ENCODE measurements around the gene MICU2. TPM values are rescaled to one million over a fixed set of nuclear protein-coding genes. Genes with fewer than 3 reads are reported as not detected.
"Not testable (repeated sequence)": the region's sequence is repeated elsewhere in the genome, so short reads cannot be mapped to it uniquely, and the experiment has no call there.

MICU2 gene
- total and polyA plus RNA-seq, 5 donors from 2014 or later, result 38.8 to 50.5 (median 45.5) TPM

DNA sequence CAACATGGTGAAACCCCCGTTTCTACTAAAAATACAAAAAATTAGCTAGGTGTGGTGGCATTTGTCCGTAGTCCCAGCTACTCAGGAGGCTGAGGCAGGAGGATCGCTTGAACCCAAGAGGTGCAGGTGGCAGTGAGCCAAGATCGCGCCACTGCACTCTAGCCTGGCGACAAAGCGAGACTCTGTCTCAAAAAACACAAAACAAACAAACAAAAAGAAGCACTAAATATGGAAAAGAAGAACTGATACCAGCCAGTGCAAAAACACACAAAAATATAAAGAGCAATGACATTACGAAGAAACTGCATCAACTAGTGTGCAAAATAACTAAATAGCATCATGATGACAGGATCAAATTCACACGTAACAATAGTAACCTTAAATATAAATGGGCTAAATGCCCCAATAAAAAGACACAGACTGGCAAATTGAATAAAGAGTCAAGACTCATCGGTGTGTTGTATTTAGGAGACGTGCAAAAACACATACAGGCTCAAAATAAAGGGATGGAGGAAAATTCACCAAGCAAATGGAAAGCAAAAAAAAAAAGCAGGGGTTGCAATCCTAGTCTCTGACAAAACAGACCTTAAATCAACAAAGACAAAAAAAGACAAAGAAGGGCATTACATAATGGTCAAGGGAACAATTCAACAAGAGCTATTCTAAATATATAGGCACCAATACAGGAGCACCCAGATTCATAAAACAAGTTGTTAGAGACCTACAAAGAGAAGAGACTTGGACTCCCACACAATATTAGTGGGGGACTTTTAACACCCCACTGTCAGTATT is 13.1 kb downstream of the MICU2 start:
- not testable (repeated sequence) for H3K36me3 ChIP-seq (ENCODE audit: control insufficient read depth, insufficient read depth, low read length); H3K4me3 ChIP-seq (ENCODE audit: low read depth, low read length); H3K27me3 ChIP-seq (ENCODE audit: control insufficient read depth, insufficient read depth, low read length); H3K27ac ChIP-seq (ENCODE audit: insufficient read depth, low read length, poor library complexity, severe bottlenecking); DNase-seq; H3K27me3 Mint-ChIP-seq; H3K9me3 Mint-ChIP-seq; ATAC-seq (ENCODE audit: low read depth in 2 of 2); H3K9me3 ChIP-seq (ENCODE audit: control insufficient read depth in 2 of 2, low read length in 2 of 2); H3K4me1 ChIP-seq (ENCODE audit: control insufficient read depth, insufficient read depth, low read length, poor library complexity, severe bottlenecking)
- H3K4me1 Mint-ChIP-seq, result peaks cover 64 to 94% (median 75%) of the 10 kb centered on the region in 4 donors
- peak overlapping the region in 1 of 3 donors; percentile 94 for H3K27ac Mint-ChIP-seq
- peak overlapping the region in 1 of 4 donors; percentile 1 for H3K4me3 Mint-ChIP-seq
- peaks cover 30% of the 10 kb centered on the region for H3K36me3 Mint-ChIP-seq

DNA sequence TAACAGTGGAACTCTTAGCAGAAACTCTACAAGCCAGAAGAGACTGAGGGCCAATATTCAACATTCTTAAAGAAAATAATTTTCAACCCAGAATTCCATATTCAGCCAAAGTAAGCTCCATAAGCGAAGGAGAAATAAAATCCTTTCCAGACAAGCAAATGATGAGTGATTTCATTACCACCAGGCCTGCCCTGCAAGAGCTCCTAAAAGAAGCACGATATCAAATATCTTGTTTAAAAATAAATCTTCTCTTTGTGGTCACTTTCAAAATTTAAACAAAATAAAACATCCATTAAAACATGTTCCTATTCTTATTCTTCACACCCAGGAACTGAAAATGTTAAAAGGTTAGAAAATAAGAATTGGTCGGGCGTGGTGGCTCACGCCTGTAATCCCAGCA is 13.7 kb downstream of the MICU2 start:
- no peaks in the 10 kb centered on the region for H3K27me3 ChIP-seq (ENCODE audit: control insufficient read depth, insufficient read depth, low read length)
- no peak for DNase-seq
- no peaks in the 10 kb centered on the region for H3K9me3 ChIP-seq (ENCODE audit: control insufficient read depth in 2 of 2, low read length in 2 of 2)
- no peaks in the 10 kb centered on the region for H3K36me3 ChIP-seq (ENCODE audit: control insufficient read depth, insufficient read depth, low read length)
- no peak overlapping the region for H3K27ac ChIP-seq (ENCODE audit: insufficient read depth, low read length, poor library complexity, severe bottlenecking)
- peaks cover 3% of the 10 kb centered on the region for H3K4me1 ChIP-seq (ENCODE audit: control insufficient read depth, insufficient read depth, low read length, poor library complexity, severe bottlenecking)
- H3K27ac Mint-ChIP-seq, result peak overlapping the region in 1 of 3 donors; percentile 59
- H3K27me3 Mint-ChIP-seq, result no peaks in the 10 kb centered on the region
- no peak for ATAC-seq (ENCODE audit: low read depth in 2 of 2)
- peaks cover 0 to 6% (median 0%) of the 10 kb centered on the region in 7 donors for H3K9me3 Mint-ChIP-seq
- H3K4me3 ChIP-seq (ENCODE audit: low read depth, low read length), result no peak overlapping the region
- H3K36me3 Mint-ChIP-seq, result peaks cover 32% of the 10 kb centered on the region
- H3K4me3 Mint-ChIP-seq, result peak overlapping the region in 2 of 4 donors; percentile 12 to 13
- H3K4me1 Mint-ChIP-seq, result peaks cover 59 to 91% (median 70%) of the 10 kb centered on the region in 4 donors

DNA sequence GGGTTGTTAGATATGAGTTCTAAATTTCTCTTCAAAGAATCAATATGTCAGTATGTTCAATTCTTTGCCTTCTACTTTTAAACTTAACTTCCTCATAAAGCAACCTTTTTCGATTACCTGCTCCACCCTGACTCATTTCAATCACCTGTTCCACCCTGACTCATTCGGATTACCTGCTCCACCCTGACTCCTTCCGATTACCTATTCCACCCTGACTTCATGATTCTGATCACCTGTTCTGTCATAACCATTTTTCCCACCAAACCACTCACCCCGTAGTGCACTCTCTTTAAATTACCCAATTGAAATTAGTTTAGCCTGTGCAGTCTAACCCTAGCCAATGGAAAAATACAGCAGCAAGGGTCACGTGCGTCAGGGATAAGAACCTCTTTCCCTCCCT is 14.5 kb downstream of the MICU2 start:
- not testable (repeated sequence) for H3K27ac ChIP-seq (ENCODE audit: insufficient read depth, low read length, poor library complexity, severe bottlenecking); H3K9me3 ChIP-seq (ENCODE audit: control insufficient read depth in 2 of 2, low read length in 2 of 2); H3K9me3 Mint-ChIP-seq; H3K4me1 ChIP-seq (ENCODE audit: control insufficient read depth, insufficient read depth, low read length, poor library complexity, severe bottlenecking); H3K4me3 Mint-ChIP-seq; H3K4me3 ChIP-seq (ENCODE audit: low read depth, low read length); DNase-seq; H3K27me3 Mint-ChIP-seq; ATAC-seq (ENCODE audit: low read depth in 2 of 2); H3K27me3 ChIP-seq (ENCODE audit: control insufficient read depth, insufficient read depth, low read length); H3K36me3 ChIP-seq (ENCODE audit: control insufficient read depth, insufficient read depth, low read length)
- H3K27ac Mint-ChIP-seq, result peak overlapping the region in 2 of 3 donors; percentile 15 to 91
- H3K4me1 Mint-ChIP-seq, result peaks cover 51 to 88% (median 66%) of the 10 kb centered on the region in 4 donors
- H3K36me3 Mint-ChIP-seq, result peaks cover 37% of the 10 kb centered on the region

DNA sequence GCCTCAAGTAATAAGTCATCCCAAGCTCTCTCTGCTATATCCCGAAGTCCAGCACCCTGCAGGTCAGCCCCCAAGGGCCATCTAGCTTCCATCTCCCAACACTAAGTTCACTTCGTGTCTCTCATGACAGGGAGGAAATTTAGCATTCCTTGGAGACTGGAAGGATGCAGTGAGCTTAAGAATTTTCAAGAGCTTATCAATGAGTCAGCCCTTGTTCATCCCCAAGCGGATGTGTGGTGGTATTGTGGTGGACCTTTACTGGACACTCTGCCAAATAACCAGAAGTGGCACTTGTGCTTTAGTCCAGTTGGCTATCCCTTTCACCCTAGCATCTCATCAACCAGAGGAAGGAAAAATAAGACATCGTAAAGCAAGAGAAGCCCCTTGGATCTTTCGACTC is 15.6 kb downstream of the MICU2 start:
- H3K4me3 Mint-ChIP-seq; DNase-seq; H3K9me3 ChIP-seq (ENCODE audit: control insufficient read depth in 2 of 2, low read length in 2 of 2); H3K27me3 ChIP-seq (ENCODE audit: control insufficient read depth, insufficient read depth, low read length); H3K27ac ChIP-seq (ENCODE audit: insufficient read depth, low read length, poor library complexity, severe bottlenecking); H3K9me3 Mint-ChIP-seq; H3K27ac Mint-ChIP-seq; H3K4me3 ChIP-seq (ENCODE audit: low read depth, low read length); H3K4me1 ChIP-seq (ENCODE audit: control insufficient read depth, insufficient read depth, low read length, poor library complexity, severe bottlenecking); H3K27me3 Mint-ChIP-seq; ATAC-seq (ENCODE audit: low read depth in 2 of 2); H3K36me3 ChIP-seq (ENCODE audit: control insufficient read depth, insufficient read depth, low read length): not testable (repeated sequence)
- Mint-ChIP-seq H3K36me3 (peaks cover 33% of the 10 kb centered on the region), H3K4me1 (peaks cover 41 to 77% (median 55%) of the 10 kb centered on the region in 4 donors)

DNA sequence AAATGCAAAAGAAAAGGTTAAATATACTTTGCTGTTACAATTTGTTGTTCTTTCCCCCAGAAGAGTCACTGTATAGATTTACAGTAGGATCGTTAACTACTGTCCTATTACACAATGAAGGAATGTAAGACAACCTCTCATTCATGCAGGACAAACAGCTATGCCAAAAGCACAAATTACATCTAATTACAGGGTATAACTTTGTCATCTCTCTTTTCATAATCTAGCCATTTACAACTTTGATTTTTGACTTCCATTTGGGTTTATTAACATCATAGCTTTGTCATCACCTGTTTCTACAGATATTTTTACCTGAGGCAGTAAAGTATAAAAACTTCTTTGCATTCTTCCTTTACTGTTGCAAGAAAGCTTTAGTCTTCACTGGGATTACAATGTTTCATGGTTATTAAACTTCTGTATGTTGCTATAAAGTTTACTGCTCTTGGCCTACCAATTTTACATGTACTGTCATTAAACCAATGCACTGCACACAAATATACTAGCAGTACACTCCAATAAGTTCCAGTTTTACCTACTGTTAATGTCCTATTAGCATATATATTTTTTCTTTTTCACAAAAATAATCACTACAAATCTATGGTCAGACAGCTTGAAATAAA is 18.9 kb downstream of the MICU2 start:
- peaks cover 40 to 70% (median 49%) of the 10 kb centered on the region in 4 donors for H3K4me1 Mint-ChIP-seq

DNA sequence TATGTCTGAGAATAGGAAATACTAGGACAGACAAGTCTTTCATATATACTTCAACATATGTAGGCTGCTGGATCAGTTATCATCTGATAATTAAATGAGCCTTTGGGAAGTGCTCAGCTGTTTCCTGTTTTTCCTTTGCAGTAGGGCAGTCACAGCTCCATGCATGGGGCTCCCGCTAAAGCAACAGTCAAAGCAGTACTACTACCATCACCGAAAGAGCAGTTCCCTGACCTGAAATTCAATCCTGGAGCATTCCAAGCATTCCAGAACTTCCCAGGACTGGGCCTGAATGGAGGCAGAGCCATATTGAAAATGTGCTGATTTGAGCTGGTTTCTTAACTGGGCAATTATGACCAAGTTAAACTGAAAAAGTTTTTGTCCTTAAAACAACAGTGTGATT is 20.5 kb downstream of the MICU2 start:
- no peak for ATAC-seq (ENCODE audit: low read depth in 2 of 2)
- no peaks in the 10 kb centered on the region for H3K27me3 ChIP-seq (ENCODE audit: control insufficient read depth, insufficient read depth, low read length)
- DNase-seq, result no peak
- peaks cover 9% of the 10 kb centered on the region for H3K36me3 ChIP-seq (ENCODE audit: control insufficient read depth, insufficient read depth, low read length)
- peaks cover 35 to 67% (median 47%) of the 10 kb centered on the region in 4 donors for H3K4me1 Mint-ChIP-seq
- H3K36me3 Mint-ChIP-seq, result peaks cover 13% of the 10 kb centered on the region
- no peak overlapping the region for H3K4me3 Mint-ChIP-seq
- no peak overlapping the region for H3K4me3 ChIP-seq (ENCODE audit: low read depth, low read length)
- H3K9me3 Mint-ChIP-seq, result peaks cover 0 to 11% (median 2%) of the 10 kb centered on the region in 7 donors
- H3K27ac ChIP-seq (ENCODE audit: insufficient read depth, low read length, poor library complexity, severe bottlenecking), result no peak overlapping the region
- no peaks in the 10 kb centered on the region for H3K27me3 Mint-ChIP-seq
- peaks cover 27% of the 10 kb centered on the region for H3K4me1 ChIP-seq (ENCODE audit: control insufficient read depth, insufficient read depth, low read length, poor library complexity, severe bottlenecking)
- H3K9me3 ChIP-seq (ENCODE audit: control insufficient read depth in 2 of 2, low read length in 2 of 2), result peaks cover 4 to 13% of the 10 kb centered on the region in 2 experiments
- no peak overlapping the region for H3K27ac Mint-ChIP-seq

More for the DNA sequence above, 18.9 kb downstream of the MICU2 start:
- Histone ChIP-seq H3K27ac (ENCODE audit: insufficient read depth, low read length, poor library complexity, severe bottlenecking) (no peak overlapping the region), H3K4me1 (ENCODE audit: control insufficient read depth, insufficient read depth, low read length, poor library complexity, severe bottlenecking) (peaks cover 16% of the 10 kb centered on the region), H3K27me3 (ENCODE audit: control insufficient read depth, insufficient read depth, low read length) (no peaks in the 10 kb centered on the region), H3K9me3 (ENCODE audit: control insufficient read depth in 2 of 2, low read length in 2 of 2) (peaks cover 4 to 13% of the 10 kb centered on the region in 2 experiments), H3K4me3 (ENCODE audit: low read depth, low read length) (no peak overlapping the region), H3K36me3 (ENCODE audit: control insufficient read depth, insufficient read depth, low read length) (peaks cover 6% of the 10 kb centered on the region)
- DNase-seq (no peak), ATAC-seq (ENCODE audit: low read depth in 2 of 2) (no peak)
- Mint-ChIP-seq H3K9me3 (peaks cover 0 to 11% (median 4%) of the 10 kb centered on the region in 7 donors), H3K36me3 (peaks cover 23% of the 10 kb centered on the region), H3K4me3 (no peak overlapping the region), H3K27me3 (no peaks in the 10 kb centered on the region), H3K27ac (no peak overlapping the region)

DNA sequence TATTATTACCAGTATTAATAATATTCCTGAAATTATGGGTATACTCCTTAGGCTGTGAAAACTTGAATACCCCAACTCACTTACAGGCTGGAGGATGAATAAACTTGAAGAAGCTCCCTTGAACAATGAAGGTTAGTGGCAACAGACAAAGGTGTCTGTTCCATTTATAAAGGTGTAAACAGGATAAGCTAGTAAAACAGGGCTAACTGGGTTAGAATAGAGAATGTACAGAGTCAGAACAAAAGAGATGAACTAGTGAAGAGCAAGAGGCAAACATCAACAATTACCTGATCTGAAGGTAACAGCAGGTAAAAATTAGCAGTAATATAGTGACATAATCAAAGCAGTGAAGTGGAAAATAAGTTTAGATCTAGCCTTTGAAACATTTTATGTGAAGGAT is 23.2 kb downstream of the MICU2 start:
- peaks cover 19 to 61% (median 42%) of the 10 kb centered on the region in 4 donors for H3K4me1 Mint-ChIP-seq
- Histone ChIP-seq H3K36me3 (ENCODE audit: control insufficient read depth, insufficient read depth, low read length) (peaks cover 9% of the 10 kb centered on the region), H3K27me3 (ENCODE audit: control insufficient read depth, insufficient read depth, low read length) (no peaks in the 10 kb centered on the region), H3K27ac (ENCODE audit: insufficient read depth, low read length, poor library complexity, severe bottlenecking) (no peak overlapping the region), H3K4me3 (ENCODE audit: low read depth, low read length) (peak overlapping the region; percentile 69), H3K9me3 (ENCODE audit: control insufficient read depth in 2 of 2, low read length in 2 of 2) (peaks cover 4 to 13% of the 10 kb centered on the region in 2 experiments), H3K4me1 (ENCODE audit: control insufficient read depth, insufficient read depth, low read length, poor library complexity, severe bottlenecking) (peaks cover 27% of the 10 kb centered on the region)
- peaks cover 0 to 11% (median 2%) of the 10 kb centered on the region in 7 donors for H3K9me3 Mint-ChIP-seq
- peak overlapping the region in 2 of 3 donors; percentile 0 to 43 for H3K27ac Mint-ChIP-seq
- ATAC-seq (ENCODE audit: low read depth in 2 of 2) (no peak), DNase-seq (no peak)
- H3K36me3 Mint-ChIP-seq, result peaks cover 13% of the 10 kb centered on the region
- H3K4me3 Mint-ChIP-seq, result peak overlapping the region in 2 of 4 donors; percentile 0 to 66
- no peaks in the 10 kb centered on the region for H3K27me3 Mint-ChIP-seq

All from CD4-positive, CD25-positive, alpha-beta regulatory T cell (primary cell).